Stimulated activated CD8-positive, alpha-beta memory T cell treated with anti-CD3 and anti-CD28 coated beads, Interleukin-15, amount 100 ng/mL, for 24 hours (primary cell): ENCODE measurements around the gene CDON.
"Not testable (repeated sequence)": the region's sequence is repeated elsewhere in the genome, so short reads cannot be mapped to it uniquely, and the experiment has no call there.

Source experiments
- DNase-seq: peaks from one replicate; pipeline ENCODE4 v3.0.0-alpha.2; 2020; ENCODE audit warnings: low read depth

Gene CDON

DNA sequence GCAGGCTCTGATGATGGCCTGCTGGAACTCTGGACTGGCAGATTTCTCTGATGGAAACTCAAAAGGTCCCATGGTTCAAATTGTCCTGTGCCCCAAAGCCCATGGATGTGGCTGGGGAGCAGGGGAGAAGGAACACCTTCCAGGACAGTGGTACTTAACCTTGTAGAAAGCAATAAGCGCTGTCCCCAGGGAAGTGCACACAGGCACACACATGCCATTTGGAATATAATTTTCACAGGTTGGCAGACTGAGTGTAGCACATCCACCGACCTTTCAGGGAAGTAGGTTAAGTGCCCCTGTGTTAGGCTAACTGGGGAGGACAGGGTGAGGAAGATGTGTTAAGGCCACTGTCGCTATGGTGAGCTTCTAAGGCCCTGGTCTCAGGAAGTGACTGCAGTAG, 140.5 kb downstream of the CDON start:
- no peak for DNase-seq

DNA sequence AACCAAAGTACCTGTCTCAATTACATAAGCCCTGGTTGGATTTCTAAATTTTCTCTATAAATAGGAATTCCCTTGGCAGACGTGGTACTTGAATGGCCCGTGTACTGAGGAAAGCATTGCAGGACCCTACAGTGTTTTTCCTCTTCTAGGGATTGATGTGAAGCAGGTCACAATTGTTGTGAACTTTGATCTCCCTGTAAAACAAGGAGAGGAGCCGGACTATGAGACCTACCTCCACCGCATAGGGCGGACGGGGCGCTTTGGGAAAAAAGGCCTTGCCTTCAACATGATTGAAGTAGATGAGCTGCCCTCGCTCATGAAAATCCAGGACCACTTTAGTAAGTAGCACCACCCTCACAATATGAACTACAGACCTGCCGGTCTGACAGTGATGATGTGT, 141.6 kb downstream of the CDON start:
- no peak for DNase-seq

DNA sequence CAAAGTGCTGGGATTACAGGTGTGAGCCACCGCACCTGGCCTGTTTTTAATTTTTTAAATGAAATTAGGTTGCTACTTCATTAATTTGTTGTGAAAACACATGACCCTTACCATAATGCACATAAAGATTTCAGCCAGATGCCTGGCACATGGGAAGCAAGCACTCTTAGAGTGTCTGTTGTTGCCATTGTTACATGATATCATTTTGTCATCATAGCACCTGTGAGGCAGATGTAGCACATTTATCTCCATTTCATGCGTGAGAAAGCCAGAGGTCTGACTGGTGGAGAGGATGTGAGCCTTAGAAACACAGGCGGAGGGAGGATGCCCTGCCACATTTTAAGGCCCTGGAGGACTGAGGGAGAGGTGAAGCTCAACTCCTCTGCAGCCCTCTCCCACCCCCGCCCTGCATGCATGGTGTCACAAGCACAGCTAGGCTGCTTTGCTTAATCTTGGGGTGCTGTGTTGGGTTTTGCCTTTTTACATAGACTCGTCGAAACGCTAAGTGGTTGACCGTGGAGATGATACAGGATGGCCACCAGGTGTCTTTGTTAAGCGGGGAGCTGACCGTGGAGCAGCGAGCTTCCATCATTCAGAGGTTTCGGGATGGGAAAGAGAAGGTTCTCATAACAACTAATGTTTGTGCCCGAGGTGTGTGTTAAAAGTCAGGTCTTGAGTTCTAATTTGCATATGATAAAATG, 144.4 kb downstream of the CDON start:
- DNase-seq = no peak

DNA sequence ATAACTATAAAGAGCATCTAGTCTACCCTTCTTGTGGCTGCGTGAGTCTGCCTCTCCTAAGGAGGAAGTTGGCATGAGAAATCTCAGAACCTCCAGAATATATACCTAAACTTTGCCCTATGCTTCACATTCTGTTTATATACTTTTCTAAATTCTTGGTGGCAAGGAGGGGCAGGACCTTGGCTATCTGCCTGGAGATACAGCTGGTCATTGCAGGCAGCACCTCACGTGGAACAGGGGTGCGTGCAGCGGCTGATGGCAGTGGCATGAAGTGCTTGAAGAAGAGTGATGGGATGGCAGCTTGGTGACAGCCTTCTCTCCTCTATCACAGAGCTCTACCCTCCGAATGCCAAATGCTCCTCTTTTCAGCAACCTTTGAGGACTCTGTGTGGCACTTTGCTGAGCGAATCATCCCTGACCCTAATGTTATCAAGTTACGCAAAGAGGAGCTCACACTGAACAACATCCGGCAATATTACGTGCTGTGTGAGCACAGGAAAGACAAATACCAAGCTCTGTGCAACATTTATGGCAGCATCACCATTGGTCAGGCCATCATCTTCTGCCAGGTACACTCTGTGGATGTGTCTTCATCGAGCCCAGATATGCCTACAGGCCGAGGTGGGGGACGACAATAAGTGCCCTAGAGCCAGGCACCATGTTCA, 145.9 kb downstream of the CDON start:
- no peak for DNase-seq

DNA sequence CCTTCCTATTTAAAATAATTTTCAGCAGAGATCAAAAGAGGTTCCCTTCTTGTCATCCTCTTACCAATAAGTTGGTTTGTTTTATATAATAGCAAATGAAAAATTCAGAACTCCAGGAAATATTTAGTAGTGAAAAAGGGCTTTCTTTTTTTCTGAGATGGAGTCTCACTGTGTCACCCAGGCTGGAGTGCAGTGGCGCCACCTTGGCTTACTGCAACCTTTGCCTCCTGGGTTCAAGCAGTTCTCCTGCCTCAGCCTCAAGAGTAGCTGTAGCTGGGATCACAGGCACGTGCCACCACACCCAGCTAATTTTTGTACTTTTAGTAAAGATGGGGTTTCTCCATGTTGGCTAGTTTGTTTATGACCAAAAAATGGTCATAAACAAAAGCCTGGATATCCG, 148.1 kb downstream of the CDON start:
- DNase-seq = not testable (repeated sequence)

DNA sequence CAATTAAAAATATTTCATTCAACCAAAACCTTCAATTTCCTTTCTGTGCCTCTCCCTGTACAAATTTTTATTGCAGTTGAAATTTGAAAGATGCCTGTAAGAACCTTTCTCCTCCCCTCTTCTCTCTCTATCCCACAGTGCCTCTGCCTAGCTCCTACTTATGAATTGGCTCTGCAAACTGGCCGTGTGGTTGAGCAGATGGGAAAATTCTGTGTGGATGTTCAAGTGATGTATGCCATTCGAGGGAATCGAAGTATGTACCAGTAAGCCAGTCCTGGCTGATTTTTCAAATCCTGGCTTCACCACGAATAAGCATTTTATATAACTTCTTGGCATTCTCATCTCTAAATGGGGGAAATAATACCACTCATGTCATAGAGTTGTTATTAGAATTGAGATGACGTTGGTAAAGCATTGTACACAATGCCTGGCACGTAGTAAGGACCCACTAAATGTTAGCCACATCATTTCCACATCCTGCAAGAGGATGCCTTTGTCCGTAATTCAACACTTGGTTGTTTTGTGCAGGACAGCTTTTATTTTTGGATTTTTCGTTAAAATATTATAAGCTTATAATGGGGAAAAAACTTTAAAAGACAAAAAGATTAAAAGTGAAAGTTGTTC, 152.3 kb downstream of the CDON start:
- no peak for DNase-seq
